OCI-M2 (cell line): ENCODE data around the gene RIT2.

Source experiments
- DNase-seq: peaks from one replicate; lab custom pipeline; 2025; ENCODE audit not compliant: unreplicated experiment; lab: John Stamatoyannopoulos, UW

RIT2 gene

GRCh38 chr18:43081396-43081795, 34.1 kb downstream of the RIT2 start:
- no peak for DNase-seq

GRCh38 chr18:43080671-43081070, 34.8 kb downstream of the RIT2 start:
- no peak for DNase-seq

- DNase-seq, result no peak
These were observed 36.1 kb downstream of the RIT2 start for GRCh38 chr18:43079422-43079821.

- DNase-seq, result no peak
These were observed 36.9 kb downstream of the RIT2 start for GRCh38 chr18:43078478-43079092.

- DNase-seq, result no peak
These were observed 37.8 kb downstream of the RIT2 start for GRCh38 chr18:43077510-43078308.

GRCh38 chr18:43073771-43074170, 41.7 kb downstream of the RIT2 start:
- no peak for DNase-seq

- no peak for DNase-seq
These were observed 46.7 kb downstream of the RIT2 start for GRCh38 chr18:43068781-43069180.

GRCh38 chr18:43067570-43067969, 47.9 kb downstream of the RIT2 start:
- DNase-seq, result no peak

GRCh38 chr18:43061816-43062215, 53.7 kb downstream of the RIT2 start:
- DNase-seq, result no peak

GRCh38 chr18:43061318-43061717, 54.2 kb downstream of the RIT2 start:
- no peak for DNase-seq

GRCh38 chr18:43060020-43060419, 55.5 kb downstream of the RIT2 start:
- no peak for DNase-seq

- no peak for DNase-seq
These were observed 60.5 kb downstream of the RIT2 start for GRCh38 chr18:43054815-43055519.

- DNase-seq, result no peak
These were observed 66.5 kb downstream of the RIT2 start for GRCh38 chr18:43049021-43049420.

GRCh38 chr18:43046322-43046721, 69.2 kb downstream of the RIT2 start:
- DNase-seq, result no peak

- DNase-seq, result no peak
These were observed 71.9 kb downstream of the RIT2 start for GRCh38 chr18:43043626-43044025.

- DNase-seq, result no peak
These were observed 75.2 kb downstream of the RIT2 start for GRCh38 chr18:43040281-43040680.

- DNase-seq, result no peak
These were observed 80.6 kb downstream of the RIT2 start for GRCh38 chr18:43034683-43035500.

GRCh38 chr18:43031169-43031568, 84.3 kb downstream of the RIT2 start:
- DNase-seq, result no peak

- no peak for DNase-seq
These were observed 86.1 kb downstream of the RIT2 start for GRCh38 chr18:43029414-43029813.

GRCh38 chr18:43022874-43023273, 92.6 kb downstream of the RIT2 start:
- no peak for DNase-seq

- DNase-seq, result no peak
These were observed 97.9 kb downstream of the RIT2 start for GRCh38 chr18:43017622-43018021.
